A172 (cell line): ENCODE data around the gene GNB5. TPM values are rescaled to one million over a fixed set of nuclear protein-coding genes. Genes with fewer than 3 reads are reported as not detected.
"Not testable (repeated sequence)": the region's sequence is repeated elsewhere in the genome, so short reads cannot be mapped to it uniquely, and the experiment has no call there.

Experiments used
- DNase-seq: peaks from one replicate; pipeline ENCODE4 v3.0.0-alpha.2; 2015; ENCODE audit warnings: low spot score
- total RNA-seq: library from RNA; depleted of rRNA; stranded (reverse); fragments of >200 nt; shearing (Covaris generic); gene quantifications from 2 replicates; pipeline ENCODE4 v1.2.3, GENCODE V29; 2014

GNB5 gene
- total RNA-seq, 1 experiment from 2014 or later = 39.8 TPM

DNA sequence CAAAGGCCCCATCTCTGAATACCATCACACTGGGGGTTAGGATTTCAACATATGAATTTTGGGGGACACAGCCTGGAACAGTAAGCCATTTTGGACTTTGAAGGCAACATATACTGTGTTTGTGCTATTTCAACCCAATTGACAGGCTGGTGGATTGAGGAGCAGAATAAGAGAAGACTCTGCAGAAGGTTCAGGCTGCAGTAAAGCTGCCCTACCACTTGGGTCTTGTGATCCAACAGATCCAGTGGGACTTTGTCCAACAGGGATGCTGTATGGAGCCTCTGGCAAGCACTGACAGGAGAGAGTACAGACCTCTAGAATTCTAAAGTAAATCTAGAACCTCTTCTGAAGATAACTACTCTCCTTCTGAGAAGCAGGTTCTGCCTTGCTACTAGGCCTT lies 77.5 kb downstream of the GNB5 start:
- DNase-seq = no peak

DNA sequence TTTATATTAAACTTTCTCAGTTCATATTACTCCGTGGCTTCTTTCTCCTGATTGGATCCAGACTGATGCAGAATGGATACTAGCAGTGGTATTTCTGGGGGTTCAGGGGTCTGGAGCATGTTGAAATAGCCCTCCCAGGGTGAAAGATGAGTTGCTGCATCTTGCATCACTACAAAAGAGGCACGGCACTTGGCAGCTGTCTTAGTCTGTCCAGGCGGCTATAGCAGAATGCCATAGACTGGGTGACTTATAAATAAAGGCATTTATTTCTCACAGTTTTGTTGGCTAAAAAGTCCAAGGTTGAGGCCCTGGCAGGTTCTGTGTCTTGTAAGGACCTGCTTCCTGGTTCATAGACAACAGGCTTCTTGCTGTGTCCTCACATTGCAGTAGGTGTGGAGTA lies 78.0 kb downstream of the GNB5 start:
- DNase-seq = no peak

DNA sequence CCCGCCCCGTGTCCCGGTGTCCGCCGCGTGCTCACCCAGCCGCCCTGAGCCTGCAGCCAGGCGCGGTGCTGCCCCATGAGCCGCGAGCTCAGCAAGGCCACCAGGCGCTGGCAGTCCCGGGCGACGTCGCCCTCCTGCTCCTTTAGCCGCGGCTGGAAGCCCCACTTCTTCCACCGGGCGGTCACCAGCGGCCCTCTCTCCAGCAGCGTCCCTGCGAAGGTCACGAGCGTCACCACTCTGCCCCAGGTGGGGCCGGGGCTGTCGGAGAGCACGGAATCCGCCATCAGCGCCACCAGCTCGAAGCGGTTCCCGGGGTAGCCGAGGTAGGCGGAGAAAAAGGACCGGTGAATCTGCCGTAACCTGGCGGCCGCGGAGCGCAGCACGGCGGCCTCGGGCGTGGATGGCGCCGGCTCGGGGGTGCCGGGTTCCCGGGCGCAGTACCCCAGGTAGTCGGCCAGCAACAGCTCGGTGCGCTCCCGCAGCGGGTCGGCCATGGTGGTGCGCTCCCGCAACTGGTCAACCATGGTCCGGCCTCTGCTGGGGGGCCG lies 78.9 kb downstream of the GNB5 start:
- DNase-seq = no peak

GRCh38 chr15:52111517-52112202 lies 79.5 kb downstream of the GNB5 start:
- DNase-seq = no peak

GRCh38 chr15:52109559-52110451 lies 81.4 kb downstream of the GNB5 start:
- no peak for DNase-seq

GRCh38 chr15:52107238-52107637 lies 84.0 kb downstream of the GNB5 start:
- DNase-seq = no peak

DNA sequence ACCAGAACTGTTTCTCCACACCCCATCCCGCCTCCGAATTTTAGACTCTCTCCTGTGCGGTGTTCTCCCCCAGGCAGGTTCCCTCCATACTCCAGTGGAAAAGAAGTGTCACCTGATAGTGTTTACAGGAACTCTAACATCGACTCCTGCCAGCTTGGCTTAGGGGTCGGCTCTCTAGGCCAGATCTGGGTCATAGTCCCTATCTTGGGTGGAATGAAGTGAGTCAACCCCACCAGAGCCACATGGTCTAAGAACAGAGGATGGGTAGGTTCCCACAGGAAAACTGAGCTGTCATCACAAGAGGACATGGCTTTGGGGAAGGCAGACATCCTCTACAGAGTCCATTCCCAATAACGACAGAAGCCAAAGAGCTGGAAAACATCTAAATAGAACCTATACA lies 84.6 kb downstream of the GNB5 start:
- DNase-seq = no peak

DNA sequence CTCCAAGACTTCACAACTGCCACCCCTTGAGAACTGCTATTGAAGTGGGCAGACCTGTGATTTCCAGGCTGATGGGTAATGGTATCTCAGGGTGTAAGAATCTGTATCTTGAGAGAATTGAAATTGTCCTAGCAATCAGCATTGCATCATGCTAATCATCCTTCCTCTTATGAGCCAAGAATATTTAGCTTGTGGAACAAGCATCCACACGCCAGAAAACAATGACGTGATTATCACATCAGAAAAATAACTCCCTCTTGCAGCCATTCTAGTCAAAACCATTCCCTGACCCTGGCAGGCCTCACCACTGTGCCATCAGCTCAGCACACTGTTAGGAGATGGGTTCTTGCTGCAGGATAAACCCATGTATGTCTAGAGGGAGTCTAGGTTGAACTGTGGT lies 85.3 kb downstream of the GNB5 start:
- DNase-seq = no peak

GRCh38 chr15:52104532-52105004 lies 86.6 kb downstream of the GNB5 start:
- no peak for DNase-seq

DNA sequence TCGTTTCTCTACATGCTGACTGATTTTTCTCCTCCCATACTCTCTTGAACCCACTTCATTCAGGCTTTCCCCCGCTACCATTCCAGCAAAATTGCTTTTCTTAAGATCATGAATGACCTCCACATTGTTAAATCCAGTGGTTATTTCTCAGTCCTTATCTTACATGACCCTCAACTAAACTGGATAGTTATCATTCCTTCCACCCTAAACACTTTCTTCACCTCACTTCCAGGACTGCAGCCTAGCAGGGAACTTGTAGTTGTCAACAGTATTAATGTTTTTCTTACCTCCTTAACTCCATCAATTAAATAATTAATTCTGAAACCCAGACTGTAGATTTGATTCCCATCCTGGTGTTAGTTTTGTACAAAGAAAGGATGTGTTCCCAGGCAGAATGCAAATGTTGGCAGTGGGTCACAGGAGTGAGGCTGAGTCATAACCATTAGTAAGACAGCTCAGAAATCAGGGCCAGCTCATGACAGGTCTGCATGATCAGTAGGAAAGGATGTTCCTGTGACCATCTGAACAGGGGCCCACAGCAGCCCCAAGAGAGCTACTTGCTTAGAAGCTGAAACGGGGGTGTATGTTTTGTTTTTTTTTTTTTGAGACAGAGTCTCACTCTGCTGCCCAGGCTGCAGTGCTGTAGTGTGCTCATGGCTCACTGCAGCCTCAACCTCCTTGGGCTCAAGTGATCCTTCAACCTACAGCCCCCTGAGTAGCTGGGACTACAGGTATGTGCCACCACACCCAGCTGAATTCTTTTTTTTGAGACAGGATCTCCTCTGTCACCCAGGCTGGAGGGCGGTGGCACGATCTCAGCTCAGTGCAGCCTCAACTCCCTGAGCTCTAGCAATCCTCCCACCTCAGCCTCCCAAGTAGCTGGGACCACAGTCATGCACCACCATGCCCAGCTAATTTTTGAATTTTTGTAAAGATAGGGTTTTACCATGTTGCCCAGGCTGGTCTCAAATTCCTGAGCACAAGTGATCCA lies 87.7 kb downstream of the GNB5 start:
- DNase-seq = peak; percentile 96

DNA sequence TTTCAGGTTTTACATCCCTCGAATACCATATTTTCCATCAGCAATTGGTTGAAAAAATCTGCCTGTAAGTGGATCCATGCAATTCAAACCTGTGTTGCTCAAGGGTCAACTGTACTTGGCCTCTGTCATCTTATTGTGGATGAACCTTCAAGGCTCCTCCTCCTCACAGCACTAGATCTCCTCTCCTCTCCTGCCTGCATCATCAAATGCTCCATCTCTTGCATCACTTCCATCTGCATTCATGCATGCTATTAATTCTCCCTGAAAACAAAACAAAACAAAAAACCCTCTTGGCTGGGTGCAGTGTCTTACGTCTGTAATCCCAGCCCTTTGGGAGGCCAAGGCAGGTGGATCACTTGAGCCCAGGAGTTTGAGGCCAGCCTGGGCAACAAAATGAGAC lies 88.7 kb downstream of the GNB5 start:
- DNase-seq = peak; percentile 52

GRCh38 chr15:52101542-52102323 lies 89.5 kb downstream of the GNB5 start:
- DNase-seq = no peak

DNA sequence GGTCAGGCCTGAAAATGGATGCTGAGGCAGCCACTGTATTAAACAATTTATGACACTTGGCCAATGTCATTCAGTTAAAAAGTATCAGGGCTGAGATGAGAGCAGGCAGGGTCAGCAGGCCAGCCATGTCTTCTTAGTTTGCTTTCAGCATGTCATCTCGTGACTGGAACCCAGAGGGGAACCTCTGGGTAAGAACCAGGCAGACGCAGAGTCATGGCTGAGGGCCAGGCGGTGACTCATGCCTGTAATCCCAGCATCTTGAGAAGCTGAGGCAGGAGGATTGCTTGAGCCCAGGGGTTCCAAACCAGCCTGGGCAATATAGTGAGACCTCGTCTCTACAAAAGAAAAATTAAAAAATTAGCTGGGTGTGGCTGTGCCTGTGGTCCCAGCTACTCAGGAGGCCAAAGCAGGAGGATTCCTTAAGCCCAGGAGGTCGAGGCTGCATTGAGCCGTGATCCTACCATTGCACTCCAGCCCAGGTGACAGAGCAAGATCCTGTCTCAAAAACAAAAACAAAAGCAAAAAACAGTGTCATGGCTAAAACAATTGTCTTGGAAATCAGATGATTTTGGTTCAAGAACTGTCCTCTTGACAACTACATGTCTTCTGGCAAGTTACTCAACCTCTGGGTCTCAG lies 90.3 kb downstream of the GNB5 start:
- DNase-seq = peak; percentile 83

- no peak for DNase-seq
These were observed 91.4 kb downstream of the GNB5 start for GRCh38 chr15:52099651-52100272.

GRCh38 chr15:52098323-52098722 lies 92.9 kb downstream of the GNB5 start:
- no peak for DNase-seq

DNA sequence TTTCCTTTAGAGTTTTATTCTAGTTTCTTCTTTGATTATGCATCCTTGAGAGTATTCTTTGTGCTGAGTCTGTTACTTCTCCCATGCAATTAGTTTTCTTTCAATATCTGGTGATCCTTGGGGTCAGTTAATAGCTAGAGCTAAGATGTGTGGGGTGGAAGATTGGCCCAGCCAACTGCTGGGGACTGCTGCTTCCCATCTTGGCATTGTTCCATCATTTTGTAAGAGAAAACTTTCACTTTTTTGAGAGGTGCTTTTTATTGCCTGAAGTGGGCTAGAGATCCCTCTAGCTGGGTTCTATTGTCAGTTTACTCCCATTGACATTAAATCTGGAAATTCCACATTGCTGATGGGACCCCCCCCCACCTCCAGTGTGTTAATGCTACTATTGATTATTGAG lies 94.0 kb downstream of the GNB5 start:
- no peak for DNase-seq

DNA sequence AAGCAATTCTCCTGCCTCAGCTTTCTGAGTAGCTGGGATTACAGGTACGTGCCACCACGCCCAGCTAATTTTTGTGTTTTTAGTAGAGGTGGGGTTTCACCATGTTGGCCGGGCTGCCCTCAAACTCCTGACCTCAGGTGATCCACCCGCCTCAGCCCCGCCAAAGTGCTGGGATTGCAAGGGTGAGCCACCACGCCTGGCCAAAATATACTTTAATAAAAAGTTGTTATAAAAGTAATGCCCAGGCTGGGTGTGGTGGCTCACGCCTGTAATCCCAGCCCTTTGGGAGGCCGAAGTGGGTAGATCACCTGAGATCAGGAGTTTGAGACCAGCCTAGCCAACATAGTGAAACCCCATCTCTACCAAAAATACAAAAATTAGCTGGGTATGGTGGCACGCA lies 94.7 kb downstream of the GNB5 start:
- not testable (repeated sequence) for DNase-seq

GRCh38 chr15:52095597-52096262 lies 95.5 kb downstream of the GNB5 start:
- DNase-seq = peak; percentile 48
